Fibroblast of lung (primary cell): ENCODE data around the gene PRKAG2. TPM values are rescaled to one million over a fixed set of nuclear protein-coding genes. Genes with fewer than 3 reads are reported as not detected.

Experiments used
- DNase-seq, 2 donors: peaks; one replicate each; pipeline versions ENCODE4 v3.0.0 to v3.0.0-alpha.2; 2010; ENCODE audit warnings: low read depth in 2 of 2
- H2AFZ ChIP-seq: 2 replicates; pipeline ENCODE4 v1.5.1; 2012; ENCODE audit warnings: low read length, control low read depth, inconsistent platforms
- H3K27ac ChIP-seq: 2 replicates; pipeline ENCODE4 v1.5.1; 2011; ENCODE audit warnings: low read length, control low read depth; ENCODE audit not compliant: insufficient read depth
- H3K27me3 ChIP-seq: 2 replicates; pipeline ENCODE4 v1.5.1; 2011; ENCODE audit warnings: mild to moderate bottlenecking, low read length; ENCODE audit not compliant: control insufficient read depth, insufficient read depth
- H3K36me3 ChIP-seq: 2 replicates; pipeline ENCODE4 v1.5.1; 2011; ENCODE audit warnings: low read length; ENCODE audit not compliant: control insufficient read depth, insufficient read depth
- H3K4me1 ChIP-seq: 2 replicates; pipeline ENCODE4 v1.5.1; 2011; ENCODE audit warnings: low read length; ENCODE audit not compliant: control insufficient read depth, insufficient read depth; ENCODE audit errors: extremely low read depth
- H3K4me2 ChIP-seq: 2 replicates; pipeline ENCODE4 v1.5.1; 2011; ENCODE audit warnings: low read length, control low read depth; ENCODE audit not compliant: insufficient read depth; ENCODE audit errors: extremely low read depth
- H3K4me3 ChIP-seq, 4 experiments: fragments of 200-600 bp in 1 of 4; sonication (generic) in 1 of 4; replicated peaks in 1 of 4; 2 replicates each; pipeline ENCODE4 v1.5.1; 2011 to 2016; ENCODE audit warnings: low read length in 4 of 4, low read depth in 3 of 4, mild to moderate bottlenecking in 3 of 4, control low read depth in 2 of 4, inconsistent platforms in 1 of 4, mixed read lengths in 1 of 4; ENCODE audit not compliant: insufficient read depth in 1 of 4; ENCODE audit errors: control extremely low read depth in 1 of 4
- H3K79me2 ChIP-seq: 2 replicates; pipeline ENCODE4 v1.5.1; 2012; ENCODE audit warnings: mild to moderate bottlenecking, low read length, inconsistent platforms; ENCODE audit not compliant: control insufficient read depth, insufficient read depth
- H3K9ac ChIP-seq: 2 replicates; pipeline ENCODE4 v1.5.1; 2011; ENCODE audit warnings: mild to moderate bottlenecking, low read length, control low read depth; ENCODE audit not compliant: insufficient read depth
- H3K9me3 ChIP-seq: 2 replicates; pipeline ENCODE4 v1.5.1; 2012; ENCODE audit warnings: low read depth, low read length; ENCODE audit not compliant: control insufficient read depth, insufficient read depth
- H4K20me1 ChIP-seq: 2 replicates; pipeline ENCODE4 v1.5.1; 2011; ENCODE audit warnings: low read length; ENCODE audit not compliant: control insufficient read depth, insufficient read depth; ENCODE audit errors: extremely low read depth
- EZH2 ChIP-seq: IDR thresholded peaks from 2 replicates; pipeline ENCODE4 v1.5.1; 2012; ENCODE audit warnings: low read length, control low read depth, mild to moderate bottlenecking; ENCODE audit errors: missing control alignments
- polyA plus RNA-seq, 2 donors: library from polyadenylated mRNA; depleted of rRNA in 1 of 2; stranded (reverse) in 1 of 2; unstranded in 1 of 2; fragments of >200 nt; gene quantifications; 2 replicates each; pipeline ENCODE4 v1.2.1, GENCODE V29; 2011 to 2012; ENCODE audit warnings: missing spikeins in 1 of 2
- total RNA-seq: library from RNA; depleted of rRNA; stranded (reverse); fragments of >200 nt; gene quantifications from 2 replicates; pipeline ENCODE4 v1.2.1, GENCODE V29; 2014
- TF ChIP-seq, protein P1 (sequence below), 2 donors: IDR thresholded peaks in 1 of 2; conservative IDR thresholded peaks in 1 of 2; 1 replicate in 1 of 2; 2 replicates in 1 of 2; pipeline ENCODE4 v1.5.1; 2011 to 2012; ENCODE audit warnings: low read length in 2 of 2, control low read depth in 1 of 2, inconsistent platforms in 1 of 2, low read depth in 1 of 2, mild to moderate bottlenecking in 1 of 2

Gene PRKAG2
- total and polyA plus RNA-seq, 2 donors (not counting 1 experiment from before 2014, with no cell fraction given), result 11.9 to 56.7 TPM

DNA sequence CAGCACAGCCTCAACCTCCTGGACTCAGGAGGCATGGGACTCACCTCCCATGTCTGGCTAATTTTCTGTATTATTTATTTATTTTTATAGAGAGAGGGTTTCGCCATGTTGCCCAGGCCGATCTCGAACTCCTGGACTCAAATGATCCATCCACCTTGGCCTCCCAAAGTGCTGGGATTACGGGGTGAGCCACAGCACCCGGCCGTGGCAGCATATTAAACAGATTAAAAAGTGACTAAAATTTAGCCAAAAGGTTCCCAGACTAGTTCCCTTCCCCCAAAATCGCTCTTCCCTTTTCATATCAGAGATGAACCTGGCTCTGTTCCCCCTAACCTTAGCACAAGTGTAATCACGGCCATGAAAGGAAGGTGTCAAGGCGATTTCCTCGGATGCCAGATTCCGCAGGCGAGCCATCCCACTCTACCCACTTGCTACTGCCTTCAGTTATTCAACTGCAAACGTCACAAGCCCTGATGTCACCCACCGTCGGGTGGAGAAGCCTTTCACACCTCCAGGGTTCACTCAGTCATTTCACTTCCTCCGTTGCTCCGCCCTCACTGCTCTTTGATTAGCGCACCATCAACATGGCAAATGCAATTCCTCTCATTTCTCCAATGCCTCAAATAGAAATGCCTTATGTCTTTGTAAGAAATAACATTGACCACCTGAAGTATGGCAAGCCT, 252.5 kb downstream of the PRKAG2 start:
- Histone ChIP-seq H4K20me1 (no peaks in the 10 kb centered on the region), H3K4me2 (no peak overlapping the region), H3K36me3 (peaks cover 3% of the 10 kb centered on the region), H2AFZ (no peak overlapping the region), H3K9ac (no peak overlapping the region), H3K9me3 (no peaks in the 10 kb centered on the region), H3K27ac (no peak overlapping the region), H3K79me2 (peaks cover 33% of the 10 kb centered on the region), H3K27me3 (no peaks in the 10 kb centered on the region), H3K4me3 (no peak overlapping the region), H3K4me1 (no peaks in the 10 kb centered on the region)
- DNase-seq, result no peak
- TF ChIP-seq, protein P1, sequence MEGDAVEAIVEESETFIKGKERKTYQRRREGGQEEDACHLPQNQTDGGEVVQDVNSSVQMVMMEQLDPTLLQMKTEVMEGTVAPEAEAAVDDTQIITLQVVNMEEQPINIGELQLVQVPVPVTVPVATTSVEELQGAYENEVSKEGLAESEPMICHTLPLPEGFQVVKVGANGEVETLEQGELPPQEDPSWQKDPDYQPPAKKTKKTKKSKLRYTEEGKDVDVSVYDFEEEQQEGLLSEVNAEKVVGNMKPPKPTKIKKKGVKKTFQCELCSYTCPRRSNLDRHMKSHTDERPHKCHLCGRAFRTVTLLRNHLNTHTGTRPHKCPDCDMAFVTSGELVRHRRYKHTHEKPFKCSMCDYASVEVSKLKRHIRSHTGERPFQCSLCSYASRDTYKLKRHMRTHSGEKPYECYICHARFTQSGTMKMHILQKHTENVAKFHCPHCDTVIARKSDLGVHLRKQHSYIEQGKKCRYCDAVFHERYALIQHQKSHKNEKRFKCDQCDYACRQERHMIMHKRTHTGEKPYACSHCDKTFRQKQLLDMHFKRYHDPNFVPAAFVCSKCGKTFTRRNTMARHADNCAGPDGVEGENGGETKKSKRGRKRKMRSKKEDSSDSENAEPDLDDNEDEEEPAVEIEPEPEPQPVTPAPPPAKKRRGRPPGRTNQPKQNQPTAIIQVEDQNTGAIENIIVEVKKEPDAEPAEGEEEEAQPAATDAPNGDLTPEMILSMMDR (conservative IDR thresholded peaks at IDR 0.05 in 1 of 2, IDR thresholded peaks at IDR 0.05 in 1 of 2; ENCODE audit: low read depth in 1 of 2, low read length in 2 of 2), result no peak
- TF ChIP-seq EZH2, result no peak

DNA sequence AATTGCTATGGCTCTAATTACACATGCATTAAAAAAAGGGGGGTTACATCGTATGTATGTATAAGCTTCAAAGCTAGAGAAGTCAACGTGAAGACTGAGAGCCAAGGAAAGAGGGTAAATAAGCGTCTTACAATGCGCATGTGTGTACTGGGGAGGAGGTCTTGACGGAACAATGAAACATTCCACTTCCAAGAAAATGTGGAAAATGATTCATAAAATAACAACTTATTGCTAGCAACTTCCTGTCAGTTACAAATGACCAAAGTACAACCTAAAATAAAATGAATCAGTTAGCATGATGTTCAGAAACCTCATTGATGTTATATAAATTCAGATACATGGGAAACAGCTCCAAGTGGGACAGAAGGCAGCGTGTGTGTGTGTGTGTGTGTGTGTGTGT, 253.1 kb downstream of the PRKAG2 start:
- no peak for TF ChIP-seq EZH2
- TF ChIP-seq, protein P1 (conservative IDR thresholded peaks at IDR 0.05 in 1 of 2, IDR thresholded peaks at IDR 0.05 in 1 of 2; ENCODE audit: low read depth in 1 of 2, low read length in 2 of 2), result no peak
- H3K9ac ChIP-seq, result no peak overlapping the region
- no peaks in the 10 kb centered on the region for H3K9me3 ChIP-seq
- DNase-seq, result peak; percentile 49 to 92
- no peaks in the 10 kb centered on the region for H3K4me1 ChIP-seq
- H4K20me1 ChIP-seq, result no peaks in the 10 kb centered on the region
- no peak overlapping the region for H2AFZ ChIP-seq
- no peak overlapping the region for H3K27ac ChIP-seq
- no peak overlapping the region for H3K4me3 ChIP-seq
- H3K27me3 ChIP-seq, result no peaks in the 10 kb centered on the region
- H3K79me2 ChIP-seq, result peaks cover 28% of the 10 kb centered on the region
- no peak overlapping the region for H3K4me2 ChIP-seq
- peaks cover 2% of the 10 kb centered on the region for H3K36me3 ChIP-seq

DNA sequence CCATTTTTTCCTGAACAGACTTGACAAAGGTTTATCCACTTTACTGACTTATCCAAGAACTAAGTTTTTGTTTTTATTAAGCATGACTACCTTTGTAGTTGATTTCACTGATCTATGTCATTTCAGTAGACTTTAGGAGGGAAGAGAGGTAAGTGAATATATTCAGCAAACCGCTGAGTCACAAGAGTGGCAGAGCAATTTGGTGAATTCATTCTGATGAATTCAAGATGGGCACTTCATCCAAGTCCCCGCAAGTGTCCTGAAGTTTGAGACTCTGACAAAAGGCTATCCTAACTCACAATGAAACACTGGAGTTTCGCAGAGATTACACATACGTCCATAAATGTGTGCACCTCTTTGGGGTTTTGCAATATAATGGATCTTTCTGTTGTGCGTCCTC, 255.0 kb downstream of the PRKAG2 start:
- TF ChIP-seq, protein P1 (conservative IDR thresholded peaks at IDR 0.05 in 1 of 2, IDR thresholded peaks at IDR 0.05 in 1 of 2; ENCODE audit: low read depth in 1 of 2, low read length in 2 of 2), result no peak
- TF ChIP-seq EZH2, result no peak

More for the DNA sequence above, 255.0 kb downstream of the PRKAG2 start:
- DNase-seq, result peak in 1 of 2 donors; percentile 16
- no peaks in the 10 kb centered on the region for H3K36me3 ChIP-seq
- H3K4me2 ChIP-seq, result no peak overlapping the region
- no peaks in the 10 kb centered on the region for H3K4me1 ChIP-seq
- H3K9ac ChIP-seq, result no peak overlapping the region
- no peaks in the 10 kb centered on the region for H4K20me1 ChIP-seq
- no peak overlapping the region for H3K4me3 ChIP-seq
- H3K9me3 ChIP-seq, result no peaks in the 10 kb centered on the region
- peaks cover 22% of the 10 kb centered on the region for H3K79me2 ChIP-seq
- no peak overlapping the region for H2AFZ ChIP-seq
- no peak overlapping the region for H3K27ac ChIP-seq
- H3K27me3 ChIP-seq, result no peaks in the 10 kb centered on the region
